HG02759 (cell line): ENCODE data around the gene BRSK2.
"Not testable (repeated sequence)": the region's sequence is repeated elsewhere in the genome, so short reads cannot be mapped to it uniquely, and the experiment has no call there.

Experiments used
- ATAC-seq: cut with Tn5 transposase; IDR thresholded peaks from one replicate; pipeline ENCODE4 v1.9.1; 2021; ENCODE audit warnings: mild to moderate bottlenecking, moderate library complexity; ENCODE audit not compliant: unreplicated experiment

Gene BRSK2

DNA sequence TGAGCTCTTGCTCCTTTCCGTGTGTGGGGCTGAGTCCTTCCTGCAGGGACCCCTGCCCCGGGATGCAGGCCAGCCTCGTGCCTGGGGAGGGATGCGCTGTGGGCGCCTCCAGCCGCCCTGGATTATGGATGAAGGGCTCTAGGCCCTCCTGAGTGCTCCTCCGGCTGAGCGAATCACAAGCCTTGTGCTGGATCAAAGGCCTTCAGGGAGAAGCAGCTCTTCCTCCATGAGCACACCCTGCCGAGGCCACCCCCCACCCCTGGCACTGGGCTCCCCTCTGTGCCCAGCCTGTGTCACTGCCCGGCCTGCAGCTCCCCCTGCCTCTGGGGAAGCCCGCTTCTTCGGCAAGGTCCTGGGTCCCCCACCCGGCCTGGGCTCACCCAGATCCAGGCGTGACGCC lies 43.8 kb downstream of the BRSK2 start:
- no peak for ATAC-seq

DNA sequence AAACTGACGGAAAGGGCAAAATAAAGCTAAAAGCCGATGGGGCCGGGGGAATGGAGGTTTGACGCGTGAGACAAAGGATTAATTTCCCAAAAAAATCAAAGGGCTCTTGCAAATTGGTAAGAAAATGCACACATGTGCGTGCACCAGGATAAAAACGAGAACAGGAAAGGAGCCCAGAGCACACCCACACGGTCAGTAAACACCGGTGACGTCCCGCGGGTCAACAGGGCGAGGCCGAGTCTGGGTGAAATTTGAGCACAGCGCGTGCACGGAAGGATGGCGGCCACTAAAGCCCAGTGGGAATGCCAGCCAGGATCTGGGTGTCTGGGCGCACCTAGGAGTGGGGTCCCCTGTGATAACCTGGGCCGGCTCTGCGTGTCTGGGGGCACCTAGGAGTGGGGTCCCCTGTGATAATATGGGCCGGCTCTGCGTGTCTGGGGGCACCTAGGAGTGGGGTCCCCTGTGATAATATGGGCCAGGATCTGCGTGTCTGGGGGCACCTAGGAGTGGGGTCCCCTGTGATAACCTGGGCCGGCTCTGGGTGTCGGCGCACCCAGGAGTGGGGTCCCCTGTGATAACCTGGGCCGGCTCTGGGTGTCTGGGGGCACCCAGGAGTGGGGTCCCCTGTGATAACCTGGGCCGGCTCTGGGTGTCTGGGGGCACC lies 44.4 kb downstream of the BRSK2 start:
- no peak for ATAC-seq

DNA sequence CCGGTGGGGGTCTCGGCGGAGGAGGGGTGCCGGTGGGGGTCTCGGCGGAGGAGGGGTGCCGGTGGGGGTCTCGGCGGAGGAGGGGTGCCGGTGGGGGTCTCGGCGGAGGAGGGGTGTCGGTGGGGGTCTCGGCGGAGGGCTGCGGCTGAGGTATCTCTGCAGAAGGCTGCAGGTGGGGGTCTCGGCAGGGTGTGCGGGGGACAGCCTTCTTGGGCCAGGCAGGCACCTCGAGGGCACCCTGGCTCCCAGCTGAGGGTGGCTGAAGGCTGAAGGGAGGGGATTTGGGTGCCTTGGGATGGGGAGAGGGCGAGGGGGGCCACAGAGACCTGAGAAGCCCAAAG lies 45.7 kb downstream of the BRSK2 start:
- ATAC-seq = not testable (repeated sequence)

DNA sequence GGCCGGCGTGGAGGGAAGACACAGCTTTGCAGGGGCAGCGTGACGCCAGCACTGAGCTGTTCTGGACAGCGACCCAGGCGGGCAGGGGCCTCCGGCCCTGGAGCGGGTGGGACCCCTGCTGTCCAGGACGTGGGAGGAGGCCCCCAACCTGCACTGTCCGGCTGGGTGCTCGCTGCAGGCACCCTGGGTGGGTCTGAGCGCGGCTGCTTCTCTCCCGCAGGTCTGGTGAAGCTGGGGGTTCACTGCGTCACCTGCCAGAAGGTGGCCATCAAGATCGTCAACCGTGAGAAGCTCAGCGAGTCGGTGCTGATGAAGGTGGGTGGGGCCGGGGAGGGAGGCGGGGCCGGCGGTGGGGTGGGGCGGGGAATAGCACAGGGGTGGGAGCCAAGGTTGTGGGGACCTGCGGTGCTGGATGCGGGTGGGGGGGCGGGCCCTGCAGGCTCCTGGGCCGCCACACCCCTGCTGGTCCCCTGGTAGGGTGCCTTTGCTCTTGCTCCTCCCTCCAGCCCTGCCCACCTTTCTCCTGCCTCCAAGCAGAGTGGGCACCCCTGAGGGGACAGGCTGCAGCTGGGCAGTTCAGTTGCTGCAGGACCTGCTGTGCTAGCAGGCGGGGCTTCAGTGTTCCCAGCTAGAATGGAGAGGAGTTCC lies 46.2 kb downstream of the BRSK2 start:
- no peak for ATAC-seq

DNA sequence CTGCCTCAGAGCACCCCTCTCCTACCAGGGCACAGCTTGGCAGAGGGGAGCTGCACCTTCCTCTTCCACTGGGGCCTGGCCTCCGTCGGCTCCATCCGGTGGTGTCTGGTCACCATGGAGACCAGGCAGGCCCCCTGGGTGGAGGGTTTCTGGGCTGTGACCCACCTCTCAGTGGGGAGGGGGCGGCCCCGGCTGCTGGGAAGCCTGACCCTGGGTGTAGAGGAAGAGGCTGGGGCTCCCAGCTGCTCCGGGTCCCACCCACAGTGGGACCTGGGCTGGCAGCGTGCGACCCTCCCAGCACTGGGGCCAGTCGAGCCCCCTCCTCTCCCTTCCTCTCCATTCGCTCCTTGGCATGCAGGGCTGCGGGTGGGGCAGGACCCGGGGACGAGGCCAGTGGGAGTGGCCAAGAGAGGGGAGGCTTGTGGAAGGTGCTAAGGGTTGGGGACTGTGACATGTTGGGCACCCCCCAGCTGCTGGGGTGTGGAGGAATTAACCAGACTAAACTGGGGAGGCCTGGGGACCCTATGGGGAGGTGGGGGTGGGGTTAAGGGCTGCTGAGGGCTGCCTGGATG lies 46.8 kb downstream of the BRSK2 start:
- ATAC-seq = no peak

DNA sequence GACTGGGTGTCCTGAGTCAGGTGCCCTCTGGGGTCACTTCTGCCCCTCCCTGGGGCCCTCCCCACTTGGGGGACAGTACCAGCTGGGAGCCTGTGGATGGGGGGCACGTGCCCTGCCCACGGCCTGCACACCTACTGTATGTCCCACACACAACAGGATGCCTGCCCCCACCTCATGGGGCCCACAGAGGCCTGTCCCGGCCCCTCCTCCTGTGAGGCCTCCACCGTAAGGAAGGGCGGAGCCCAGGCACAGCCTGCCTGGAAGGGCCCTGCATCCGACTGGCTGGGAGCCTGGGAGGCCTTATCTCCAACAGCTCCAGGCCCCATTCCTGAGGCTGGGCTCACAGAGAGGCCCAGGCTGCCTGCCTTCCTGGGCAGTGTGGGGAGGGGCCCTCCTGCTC lies 47.8 kb downstream of the BRSK2 start:
- ATAC-seq = no peak

DNA sequence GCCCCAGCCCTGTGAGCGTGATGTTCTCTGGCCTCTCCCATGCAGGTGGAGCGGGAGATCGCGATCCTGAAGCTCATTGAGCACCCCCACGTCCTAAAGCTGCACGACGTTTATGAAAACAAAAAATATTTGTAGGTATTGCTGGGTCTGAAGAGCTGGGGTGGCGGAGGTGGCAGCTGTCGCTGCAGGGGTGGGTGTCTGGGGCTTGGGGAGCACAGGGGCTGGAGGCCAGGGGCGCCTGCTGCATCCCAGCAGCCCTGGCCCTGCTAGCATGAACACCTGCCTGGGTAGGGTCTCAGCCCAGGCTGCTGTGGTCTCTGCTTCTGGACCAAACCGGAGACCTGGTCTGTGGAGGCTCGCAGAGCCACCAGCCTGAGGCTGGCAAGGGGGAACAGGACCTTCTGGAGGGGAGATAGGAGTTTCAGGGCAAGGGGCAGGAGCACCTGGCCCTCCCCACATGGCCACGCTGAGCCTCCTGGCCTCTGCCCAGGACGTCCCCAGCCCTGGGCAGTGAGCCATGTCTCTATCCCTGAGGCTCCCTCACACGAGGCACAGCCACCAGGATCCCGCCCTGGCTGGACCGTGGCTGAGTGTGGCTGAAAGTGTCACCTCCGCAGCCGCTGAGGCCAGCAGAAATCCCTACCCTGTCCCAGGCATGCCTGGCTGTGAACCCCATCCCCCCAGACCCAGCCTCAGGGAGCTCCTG lies 48.7 kb downstream of the BRSK2 start:
- no peak for ATAC-seq

DNA sequence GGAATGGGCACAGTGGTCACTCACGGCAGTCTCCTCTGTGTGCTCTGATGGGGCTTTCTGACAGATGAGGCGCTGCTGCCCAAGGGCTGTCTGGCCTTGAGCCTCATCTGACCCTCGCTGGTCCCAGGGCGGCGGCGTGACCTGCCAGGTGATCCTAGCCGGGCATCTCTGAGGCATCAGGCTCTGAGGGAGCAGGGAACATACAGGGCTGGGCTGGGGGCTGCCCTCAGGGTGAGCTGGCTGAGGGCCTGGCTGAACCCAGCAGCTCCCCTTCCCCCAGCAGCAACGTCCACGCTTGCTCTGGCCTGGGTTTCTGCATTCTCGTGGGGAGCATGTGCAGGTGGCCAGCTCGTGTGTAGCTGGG lies 49.2 kb downstream of the BRSK2 start:
- no peak for ATAC-seq

DNA sequence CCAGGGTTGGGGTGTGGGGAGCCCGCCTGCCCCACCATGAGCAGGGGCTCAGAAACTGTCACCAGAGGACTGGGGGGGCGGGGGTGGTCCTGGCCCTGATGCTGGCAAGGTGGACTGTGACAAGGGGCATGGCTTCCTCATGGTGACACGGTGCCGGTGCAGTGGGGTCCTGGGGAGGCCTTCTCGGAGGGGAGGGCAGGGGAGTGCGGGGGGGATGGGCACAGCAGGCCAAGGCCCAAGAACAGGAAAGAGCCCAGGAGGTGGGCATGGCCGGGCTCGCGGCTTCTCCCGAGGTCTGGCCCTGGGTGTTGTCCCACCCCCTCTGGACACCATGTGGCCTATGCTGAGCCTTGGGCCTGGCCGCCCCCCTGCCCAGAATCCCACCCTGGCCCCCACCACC lies 49.6 kb downstream of the BRSK2 start:
- ATAC-seq = no peak

DNA sequence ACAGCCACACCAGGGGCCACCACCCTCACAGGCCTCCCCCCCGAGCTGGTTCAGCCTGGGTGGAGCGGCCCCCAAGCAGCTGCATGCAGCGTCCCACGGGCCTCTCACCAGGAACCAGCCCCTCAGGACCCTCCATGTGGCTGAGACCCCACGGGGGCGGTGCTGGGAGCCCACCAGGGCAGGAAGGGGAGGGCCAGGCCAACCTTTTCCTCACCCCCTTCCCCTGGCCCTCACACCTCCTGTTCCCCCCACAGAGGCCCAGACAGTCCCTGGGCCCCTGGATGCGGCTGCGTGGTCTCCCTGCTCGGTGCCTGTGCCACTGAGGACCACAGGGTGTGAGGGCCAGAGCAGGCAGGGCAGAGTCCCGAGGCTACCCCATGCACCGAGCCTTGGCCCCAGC lies 50.3 kb downstream of the BRSK2 start:
- no peak for ATAC-seq

DNA sequence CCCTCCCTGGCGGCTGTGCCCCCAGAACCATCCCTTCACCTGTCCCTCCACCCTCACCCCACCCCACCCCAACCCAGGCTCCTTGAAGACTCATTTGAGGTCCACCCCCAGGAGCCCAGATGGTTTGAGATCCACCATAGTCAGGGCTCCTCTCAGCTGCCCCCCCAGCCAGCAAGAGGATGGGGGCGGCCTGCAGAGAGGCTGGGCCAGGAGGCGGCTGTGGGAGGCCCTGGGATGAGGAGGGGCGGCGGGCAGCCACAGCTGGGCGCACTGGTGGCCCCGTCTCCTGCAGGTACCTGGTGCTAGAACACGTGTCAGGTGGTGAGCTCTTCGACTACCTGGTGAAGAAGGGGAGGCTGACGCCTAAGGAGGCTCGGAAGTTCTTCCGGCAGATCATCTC lies 50.8 kb downstream of the BRSK2 start:
- no peak for ATAC-seq

DNA sequence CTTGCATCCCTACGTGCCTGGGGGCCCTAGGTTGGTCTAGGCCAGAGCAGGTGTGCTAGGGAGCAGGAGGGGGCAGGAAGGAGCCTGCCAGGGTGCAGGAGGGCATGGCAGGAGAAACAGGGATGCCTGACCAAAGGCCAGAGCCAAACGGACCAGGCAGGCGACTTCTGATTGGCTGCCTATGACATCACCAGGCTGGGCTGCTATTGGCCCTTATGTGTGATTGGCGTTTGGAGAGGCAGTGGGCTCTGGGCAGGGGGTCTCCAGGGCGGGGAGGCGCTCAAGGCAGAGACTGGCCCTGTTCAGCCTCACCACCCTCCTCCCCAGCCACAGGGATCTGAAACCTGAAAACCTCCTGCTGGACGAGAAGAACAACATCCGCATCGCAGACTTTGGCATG lies 52.4 kb downstream of the BRSK2 start:
- no peak for ATAC-seq

DNA sequence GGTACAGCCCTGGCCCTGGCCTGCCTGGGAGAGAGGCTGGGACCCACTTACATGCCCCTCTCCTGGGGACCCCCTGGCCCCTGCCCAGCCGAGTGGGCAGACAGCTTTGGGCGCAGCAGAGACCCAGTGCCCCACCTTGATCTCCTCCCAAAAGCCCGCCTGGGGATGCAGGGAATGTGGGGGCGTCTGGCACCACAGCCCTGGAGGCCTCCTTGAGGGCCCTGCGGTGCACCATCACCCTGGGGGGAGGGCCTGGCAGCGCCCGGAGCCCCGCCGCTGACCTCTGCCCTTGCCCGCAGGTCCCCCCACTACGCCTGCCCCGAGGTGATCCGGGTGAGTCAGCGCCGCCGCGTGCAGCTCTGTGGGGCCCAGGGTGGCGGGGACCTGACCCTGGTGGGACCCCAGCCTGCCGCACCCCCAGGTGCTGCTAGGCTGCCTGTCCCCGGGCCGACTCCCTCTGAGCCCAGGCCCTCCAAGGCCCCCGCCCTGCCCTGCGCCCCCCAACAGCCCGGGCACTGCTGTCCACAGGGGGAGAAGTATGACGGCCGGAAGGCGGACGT lies 53.2 kb downstream of the BRSK2 start:
- no peak for ATAC-seq

DNA sequence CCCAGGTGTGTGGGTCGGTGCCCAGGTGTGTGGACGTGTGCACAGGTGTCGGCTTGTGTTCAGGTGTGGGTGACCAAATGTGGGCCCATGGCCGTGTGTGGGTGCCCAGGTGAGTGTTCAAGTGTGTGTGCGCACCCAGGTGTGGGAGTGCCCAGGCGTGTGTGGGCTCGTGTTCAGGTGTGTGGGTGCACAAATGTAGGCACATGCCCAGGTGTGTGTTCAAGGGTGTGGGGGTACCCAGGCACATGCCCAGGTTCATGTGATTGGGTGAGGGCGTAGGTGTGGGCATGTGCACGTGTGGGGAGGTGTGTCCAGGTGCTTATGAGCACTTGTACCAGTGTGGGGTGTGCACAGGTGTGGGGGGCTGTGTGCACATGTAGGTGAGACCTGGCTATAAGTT lies 54.0 kb downstream of the BRSK2 start:
- ATAC-seq = no peak

DNA sequence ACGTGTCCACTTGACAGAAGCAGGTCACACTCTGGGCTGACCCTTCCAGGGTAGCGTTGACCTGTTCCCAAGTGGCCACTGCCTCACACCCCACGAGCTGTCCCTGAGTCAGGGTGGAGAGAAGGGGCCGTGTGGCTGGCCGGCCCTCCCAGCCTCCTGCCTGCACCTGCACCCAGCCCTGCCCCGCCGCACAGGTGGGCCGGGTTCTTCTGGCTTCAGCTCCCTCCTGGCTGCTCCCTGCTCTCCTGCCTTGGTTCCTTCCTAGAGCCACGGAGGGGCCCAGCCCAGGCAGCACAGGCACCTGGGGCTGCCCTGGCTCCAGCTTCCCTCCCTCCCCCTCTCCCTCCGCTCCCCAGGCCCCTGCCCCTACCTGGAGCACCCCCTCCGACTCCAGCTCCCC lies 54.6 kb downstream of the BRSK2 start:
- ATAC-seq = no peak

DNA sequence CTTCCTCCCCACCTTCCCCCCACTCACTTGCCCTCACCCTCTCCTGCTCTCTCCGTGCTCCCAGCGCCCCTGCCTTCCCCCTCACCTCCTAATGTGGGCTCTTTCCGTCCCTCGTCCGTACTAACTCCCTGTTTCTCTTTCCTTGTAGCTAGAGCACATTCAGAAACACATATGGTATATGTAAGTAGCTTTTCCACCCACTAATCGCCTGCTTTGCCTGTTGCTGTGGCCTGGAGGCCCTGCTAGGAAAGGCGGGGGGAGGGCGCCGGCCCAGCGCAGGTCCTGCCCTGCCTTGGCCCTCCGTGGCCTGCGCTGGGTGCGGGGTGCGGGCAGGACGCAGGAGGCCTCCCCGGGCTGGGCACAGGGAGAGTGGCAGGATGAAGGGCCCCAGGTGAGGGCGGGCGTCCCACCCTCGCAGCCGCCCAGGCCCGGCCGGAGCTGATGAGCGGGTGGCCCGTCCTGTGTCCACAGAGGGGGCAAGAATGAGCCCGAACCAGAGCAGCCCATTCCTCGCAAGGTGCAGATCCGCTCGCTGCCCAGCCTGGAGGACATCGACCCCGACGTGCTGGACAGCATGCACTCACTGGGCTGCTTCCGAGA lies 55.2 kb downstream of the BRSK2 start:
- ATAC-seq = no peak

DNA sequence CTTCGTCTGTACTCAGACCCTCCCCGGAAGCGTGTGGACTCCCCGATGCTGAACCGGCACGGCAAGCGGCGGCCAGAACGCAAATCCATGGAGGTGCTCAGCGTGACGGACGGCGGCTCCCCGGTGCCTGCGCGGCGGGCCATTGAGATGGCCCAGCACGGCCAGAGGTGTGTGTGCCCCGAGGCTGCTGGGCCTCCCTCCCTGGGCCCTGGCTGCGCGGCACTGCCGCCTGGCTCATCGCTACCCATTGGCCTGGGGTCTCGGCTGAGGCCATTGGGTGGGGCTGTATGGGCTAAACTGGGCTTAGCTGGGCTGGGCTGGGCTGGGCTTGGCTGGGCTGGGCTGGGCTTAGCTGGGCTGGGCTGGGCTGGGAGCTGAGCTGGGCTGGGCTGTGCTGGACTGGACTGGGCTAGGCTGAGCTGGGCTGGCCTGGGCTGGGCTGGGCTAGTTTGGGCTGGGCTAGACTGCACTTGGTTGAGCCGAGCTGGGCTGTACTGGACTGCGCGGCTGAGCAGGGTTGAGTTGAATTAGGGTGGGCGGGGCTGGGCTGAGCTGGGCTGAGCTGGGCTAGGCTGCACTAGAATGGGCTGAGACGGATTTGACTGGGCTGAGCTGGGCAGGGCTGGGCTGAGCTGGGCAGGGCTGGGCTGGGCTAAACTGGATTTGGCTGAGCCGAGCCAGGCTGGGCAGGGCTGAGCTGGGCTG lies 56.2 kb downstream of the BRSK2 start:
- no peak for ATAC-seq

DNA sequence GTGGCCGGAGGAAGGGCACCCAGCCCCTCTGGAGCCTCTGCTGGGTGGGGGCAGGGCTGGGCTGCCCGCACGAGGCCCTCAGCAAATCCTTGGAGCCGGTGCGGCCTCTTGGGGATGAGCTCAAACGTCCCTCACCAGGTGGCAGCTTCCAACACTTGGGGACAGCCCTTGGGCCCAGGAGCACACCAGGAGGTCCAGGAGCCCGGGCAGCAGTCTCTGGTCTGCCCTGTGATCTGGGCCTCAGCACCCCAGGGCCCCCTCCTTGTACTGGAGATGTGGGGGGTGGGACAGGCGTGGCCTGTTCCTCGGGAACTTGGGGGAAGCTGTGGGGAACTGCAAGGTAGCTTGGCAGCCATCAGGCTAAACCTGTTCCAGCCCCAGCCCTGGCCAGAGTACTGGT lies 56.9 kb downstream of the BRSK2 start:
- no peak for ATAC-seq

DNA sequence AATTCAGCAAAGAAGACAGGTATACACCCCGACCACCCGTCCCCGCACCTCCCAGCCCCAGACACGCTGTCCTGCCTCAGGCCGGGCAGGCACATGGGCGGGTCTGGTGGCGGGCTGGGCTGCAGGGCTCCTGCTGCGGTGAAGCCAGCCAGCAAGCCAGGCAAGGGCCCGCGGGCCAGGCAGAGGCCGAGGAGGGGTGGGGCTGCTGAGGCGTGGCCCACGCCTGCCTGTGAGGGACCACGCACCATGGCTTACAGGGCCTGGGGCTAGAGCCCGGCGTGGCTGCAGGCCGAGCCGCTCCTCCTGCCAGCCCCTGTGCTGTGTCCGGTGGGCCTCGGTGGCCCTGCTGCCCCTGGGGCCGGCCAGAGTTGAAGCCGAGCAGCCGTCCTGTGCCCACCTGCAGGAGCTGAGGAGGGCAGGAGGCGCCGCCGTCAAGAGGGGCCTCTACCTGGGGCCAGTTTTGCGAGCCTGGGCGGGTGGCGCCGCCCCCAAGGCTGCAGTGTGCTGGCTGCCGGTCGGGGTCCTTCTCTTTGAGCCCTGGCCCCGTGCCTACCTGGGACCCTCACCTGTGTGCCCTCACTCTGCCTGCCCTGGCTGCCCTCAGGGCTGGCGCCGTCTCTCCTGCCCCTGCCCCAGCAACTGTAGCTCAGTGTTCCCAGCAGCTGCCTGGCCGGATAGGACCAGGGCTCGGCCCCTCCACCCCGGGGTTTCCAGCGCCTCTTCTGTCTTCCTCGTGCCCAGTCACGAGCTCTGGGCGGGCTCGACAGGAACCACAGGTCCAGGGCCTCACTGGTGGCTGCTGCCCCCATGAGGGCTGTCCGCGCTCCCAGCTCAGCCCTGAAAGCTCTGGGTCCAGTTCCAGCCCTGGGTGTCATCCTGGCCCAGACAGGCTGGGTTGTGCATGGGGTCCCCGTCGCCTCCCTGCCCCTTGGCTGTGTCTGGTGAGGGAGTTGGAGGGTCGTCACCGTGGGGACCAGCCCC lies 58.4 kb downstream of the BRSK2 start:
- no peak for ATAC-seq

DNA sequence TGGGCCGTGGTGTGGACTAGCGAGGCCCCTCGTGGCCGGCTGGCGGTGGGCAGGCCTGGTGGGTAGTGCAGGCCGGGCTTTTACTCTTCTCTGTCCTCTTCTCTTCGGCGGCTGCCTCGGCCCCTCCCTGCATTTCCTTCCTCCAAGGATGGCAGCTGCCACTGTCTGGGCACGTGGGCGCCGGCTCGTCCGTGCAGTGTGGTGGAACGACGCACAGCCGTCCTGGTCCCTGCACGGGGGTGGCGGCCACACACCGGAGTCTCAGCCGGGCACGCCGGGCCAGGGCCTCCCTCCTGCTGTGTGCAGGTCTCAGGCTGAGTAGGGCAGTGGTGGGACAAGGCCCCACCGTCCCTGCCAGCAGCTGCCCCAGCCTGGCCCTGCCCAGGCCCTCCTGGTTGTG lies 59.1 kb downstream of the BRSK2 start:
- ATAC-seq = no peak
